Mesothelial cell of epicardium (in vitro differentiated cells): ENCODE results near the gene B4GALT1. TPM values are rescaled to one million over a fixed set of nuclear protein-coding genes. Genes with fewer than 3 reads are reported as not detected.

Experiments
- DNase-seq, 2 experiments: peaks; one replicate each; pipeline ENCODE4 v3.0.0; 2021; ENCODE audit warnings: low spot score in 2 of 2; ENCODE audit not compliant: unreplicated experiment in 2 of 2
- H3K27ac Mint-ChIP-seq: 2 replicates; pipeline ENCODE4 v1.8.0; 2021; ENCODE audit warnings: mixed read lengths
- H3K27me3 Mint-ChIP-seq: 2 replicates; pipeline ENCODE4 v1.8.0; 2021; ENCODE audit warnings: low read depth, mixed read lengths
- H3K36me3 Mint-ChIP-seq: 2 replicates; pipeline ENCODE4 v1.8.0; 2021; ENCODE audit warnings: mixed read lengths
- H3K4me1 Mint-ChIP-seq: 2 replicates; pipeline ENCODE4 v1.8.0; 2021; ENCODE audit warnings: mixed read lengths
- H3K4me3 Mint-ChIP-seq: 2 replicates; pipeline ENCODE4 v1.8.0; 2021; ENCODE audit warnings: mild to moderate bottlenecking, moderate library complexity, mixed read lengths
- H3K9me3 Mint-ChIP-seq: 2 replicates; pipeline ENCODE4 v1.8.0; 2021; ENCODE audit warnings: mixed read lengths
- total RNA-seq: library from RNA; stranded (reverse); gene quantifications from 3 replicates; pipeline ENCODE4 v1.2.1, GENCODE V29; 2021
- TF ChIP-seq, protein P1 (sequence below): fragments of 200-600 bp; sonication (generic); IDR thresholded peaks from one replicate; pipeline ENCODE4 v1.5.0; 2021; ENCODE audit warnings: antibody characterized with exemption; ENCODE audit not compliant: unreplicated experiment

B4GALT1 gene
- total RNA-seq, 1 donor from 2014 or later = 78.3 TPM

- Mint-ChIP-seq H3K9me3 (no peaks in the 10 kb centered on the region), H3K27ac (peak overlapping the region; percentile 87), H3K27me3 (no peaks in the 10 kb centered on the region), H3K36me3 (no peaks in the 10 kb centered on the region), H3K4me1 (peaks cover 43% of the 10 kb centered on the region), H3K4me3 (no peak overlapping the region)
- TF ChIP-seq, protein P1, sequence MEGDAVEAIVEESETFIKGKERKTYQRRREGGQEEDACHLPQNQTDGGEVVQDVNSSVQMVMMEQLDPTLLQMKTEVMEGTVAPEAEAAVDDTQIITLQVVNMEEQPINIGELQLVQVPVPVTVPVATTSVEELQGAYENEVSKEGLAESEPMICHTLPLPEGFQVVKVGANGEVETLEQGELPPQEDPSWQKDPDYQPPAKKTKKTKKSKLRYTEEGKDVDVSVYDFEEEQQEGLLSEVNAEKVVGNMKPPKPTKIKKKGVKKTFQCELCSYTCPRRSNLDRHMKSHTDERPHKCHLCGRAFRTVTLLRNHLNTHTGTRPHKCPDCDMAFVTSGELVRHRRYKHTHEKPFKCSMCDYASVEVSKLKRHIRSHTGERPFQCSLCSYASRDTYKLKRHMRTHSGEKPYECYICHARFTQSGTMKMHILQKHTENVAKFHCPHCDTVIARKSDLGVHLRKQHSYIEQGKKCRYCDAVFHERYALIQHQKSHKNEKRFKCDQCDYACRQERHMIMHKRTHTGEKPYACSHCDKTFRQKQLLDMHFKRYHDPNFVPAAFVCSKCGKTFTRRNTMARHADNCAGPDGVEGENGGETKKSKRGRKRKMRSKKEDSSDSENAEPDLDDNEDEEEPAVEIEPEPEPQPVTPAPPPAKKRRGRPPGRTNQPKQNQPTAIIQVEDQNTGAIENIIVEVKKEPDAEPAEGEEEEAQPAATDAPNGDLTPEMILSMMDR = no peak
- no peak for DNase-seq
Observed at GRCh38 chr9:33187519-33188218, 20.5 kb upstream of the B4GALT1 start.

DNA sequence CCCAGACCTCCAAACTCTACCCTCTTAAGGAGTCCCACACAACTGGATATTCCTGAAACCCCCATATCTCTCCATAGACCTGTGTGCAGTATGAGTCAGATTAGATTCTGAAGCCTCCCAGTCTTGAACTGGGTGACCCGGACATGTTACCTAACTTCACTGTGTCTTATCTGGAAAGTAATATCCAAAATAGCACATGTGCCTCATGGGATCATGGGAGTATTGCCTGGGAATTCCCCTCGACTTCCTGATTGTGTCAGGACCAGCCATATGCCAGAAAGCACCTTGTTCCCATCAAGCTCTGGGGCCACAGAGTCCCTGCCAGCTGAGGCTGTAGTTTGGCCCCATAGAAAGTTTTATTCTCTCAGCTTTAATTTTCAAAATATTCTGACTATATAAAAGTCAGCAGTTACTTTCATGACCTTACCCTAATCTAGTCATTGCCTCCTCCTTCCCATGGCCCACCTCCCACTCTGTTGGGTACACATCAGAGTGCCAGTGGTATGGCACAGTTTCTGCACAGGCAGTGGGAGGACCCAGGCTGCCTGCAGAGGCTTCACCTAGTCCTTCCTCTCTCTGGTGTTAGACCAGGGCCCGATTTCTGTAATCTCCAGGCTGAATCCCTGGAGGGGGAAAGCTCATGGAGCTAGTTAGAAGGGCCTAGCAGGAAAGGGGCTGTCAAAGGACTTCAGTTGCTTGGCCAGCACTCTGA is 19.5 kb upstream of the B4GALT1 start:
- Mint-ChIP-seq H3K27me3 (peaks cover 3% of the 10 kb centered on the region), H3K36me3 (no peaks in the 10 kb centered on the region), H3K4me1 (peaks cover 43% of the 10 kb centered on the region), H3K4me3 (no peak overlapping the region), H3K9me3 (peaks cover 7% of the 10 kb centered on the region), H3K27ac (peak overlapping the region; percentile 68)
- TF ChIP-seq, protein P1 = no peak
- DNase-seq = no peak

DNA sequence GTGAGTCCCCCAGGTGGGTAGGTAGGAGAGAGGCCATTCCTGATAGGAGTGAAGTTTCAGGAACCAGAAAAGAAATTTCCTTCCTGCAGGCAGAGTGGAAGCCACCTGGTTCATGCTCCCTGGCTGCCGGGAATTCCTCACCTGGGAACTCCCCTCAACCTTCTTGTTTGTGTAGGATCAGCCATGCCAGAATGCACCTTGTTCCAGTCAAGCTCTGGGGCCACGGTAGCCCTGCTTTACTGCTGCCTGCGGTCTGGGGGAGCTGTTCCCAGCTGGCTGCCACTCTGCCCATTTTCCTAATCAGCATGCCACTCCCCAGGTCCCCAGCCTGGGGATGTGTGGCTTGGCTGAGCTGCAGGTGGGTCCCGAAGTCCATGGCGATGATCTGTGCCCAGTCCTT is 18.7 kb upstream of the B4GALT1 start:
- peaks cover 3% of the 10 kb centered on the region for H3K27me3 Mint-ChIP-seq

GRCh38 chr9:33185406-33185805 is 18.3 kb upstream of the B4GALT1 start:
- Mint-ChIP-seq H3K9me3 (peaks cover 7% of the 10 kb centered on the region), H3K27ac (no peak overlapping the region), H3K27me3 (peaks cover 3% of the 10 kb centered on the region), H3K4me3 (no peak overlapping the region), H3K4me1 (peaks cover 43% of the 10 kb centered on the region), H3K36me3 (no peaks in the 10 kb centered on the region)
- TF ChIP-seq, protein P1 = no peak
- DNase-seq = no peak

More for the DNA sequence above, 18.7 kb upstream of the B4GALT1 start:
- TF ChIP-seq, protein P1 = no peak
- Mint-ChIP-seq H3K4me3 (no peak overlapping the region), H3K4me1 (peaks cover 43% of the 10 kb centered on the region), H3K9me3 (peaks cover 7% of the 10 kb centered on the region), H3K27ac (peak overlapping the region; percentile 52), H3K36me3 (no peaks in the 10 kb centered on the region)
- DNase-seq = no peak

DNA sequence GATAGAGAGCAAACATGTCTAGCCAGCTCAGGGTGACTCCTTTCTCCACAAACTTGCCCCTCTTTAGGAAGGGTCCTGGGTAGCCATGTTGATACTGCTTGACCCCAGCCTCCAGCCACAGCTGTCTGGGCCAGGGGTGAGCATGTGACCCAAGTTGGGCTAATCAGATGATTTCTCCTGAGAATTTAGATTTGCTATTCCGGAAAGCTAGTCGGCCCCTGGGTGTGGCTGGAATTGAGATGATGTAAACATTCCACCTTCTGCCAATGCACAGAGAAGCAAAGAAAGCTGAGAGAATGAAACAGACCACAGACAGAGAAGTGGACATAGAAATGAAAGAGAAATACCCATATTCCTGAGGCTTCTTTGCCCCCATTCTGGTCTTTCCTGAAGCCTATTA is 17.8 kb upstream of the B4GALT1 start:
- Mint-ChIP-seq H3K27ac (no peak overlapping the region), H3K36me3 (no peaks in the 10 kb centered on the region), H3K4me3 (no peak overlapping the region)

More for the DNA sequence above, 17.8 kb upstream of the B4GALT1 start:
- Mint-ChIP-seq H3K4me1 (peaks cover 43% of the 10 kb centered on the region), H3K27me3 (peaks cover 3% of the 10 kb centered on the region), H3K9me3 (peaks cover 7% of the 10 kb centered on the region)
- DNase-seq = no peak
- TF ChIP-seq, protein P1 = no peak
